K562 (cell line): ENCODE measurements around the gene SLC39A9. TPM values are rescaled to one million over a fixed set of nuclear protein-coding genes. Genes with fewer than 3 reads are reported as not detected.

Source experiments
- CAMTA2 ChIP-seq: fragments of 250-450 bp; sonication (Bioruptor Pico); conservative IDR thresholded peaks from 2 replicates; pipeline ENCODE4 v1.5.1; 2022
- CREBBP ChIP-seq: IDR thresholded peaks from one replicate; pipeline ENCODE4 v1.6.1; 2012; ENCODE audit warnings: low read depth, mild to moderate bottlenecking, control low read depth, inconsistent platforms, low read length
- HMG20B ChIP-seq: fragments of 250-450 bp; sonication (Bioruptor Pico); IDR thresholded peaks from 2 replicates; pipeline ENCODE4 v1.5.0; 2021; ENCODE audit warnings: mild to moderate bottlenecking
- PHF20 ChIP-seq: fragments of 450-650 bp; IDR thresholded peaks from 2 replicates; pipeline ENCODE4 v1.6.1; 2018; ENCODE audit not compliant: partially characterized antibody
- POU5F1 ChIP-seq: fragments of 150-350 bp; IDR thresholded peaks from 2 replicates; pipeline ENCODE4 v1.6.1; 2014; ENCODE audit warnings: borderline replicate concordance, low read length, low read depth, mild to moderate bottlenecking; ENCODE audit not compliant: partially characterized antibody
- SMARCC2 ChIP-seq: fragments of 450-650 bp; IDR thresholded peaks from 2 replicates; pipeline ENCODE4 v1.6.1; 2017; ENCODE audit warnings: antibody characterized with exemption, moderate library complexity, mild to moderate bottlenecking, low read depth
- TGIF2 ChIP-seq: sonication (generic); formaldehyde crosslinking; IDR thresholded peaks from 2 replicates; pipeline ENCODE4 v1.8.1; 2022; ENCODE audit warnings: mild to moderate bottlenecking, missing genetic modification reagents, moderate library complexity
- U2AF2 ChIP-seq: fragments of 200-400 bp; formaldehyde crosslinking; optimal IDR thresholded peaks from 2 replicates; pipeline ENCODE3; 2017; ENCODE audit warnings: low read depth, mild to moderate bottlenecking, low read length
- ZKSCAN3 ChIP-seq: fragments of 250-450 bp; sonication (Bioruptor Pico); IDR thresholded peaks from 2 replicates; pipeline ENCODE4 v1.4.0; 2020
- ZNF197 ChIP-seq: fragments of 200-800 bp; sonication (Bioruptor generic); IDR thresholded peaks from 2 replicates; pipeline ENCODE4 v1.6.1; 2016; ENCODE audit warnings: low read depth, missing genetic modification characterization, missing compliant biosample characterization
- ZSCAN29 ChIP-seq: fragments of 450-650 bp; IDR thresholded peaks from 2 replicates; pipeline ENCODE4 v1.6.1; 2017
- polyA plus RNA-seq, 8 experiments: library from polyadenylated mRNA; depleted of rRNA in 4 of 8; stranded (reverse) in 5 of 8; unstranded in 3 of 8; fragments of >200 nt; fragmentation: Nextera tagmentation in 2 of 8; fragmentation: Illumina TruSeq in 1 of 8; extraction: Ambion mirVana in 2 of 8; extraction: Trizol in 1 of 8; gene quantifications; 2 replicates each; pipeline versions ENCODE4 v1.2.1 to v1.2.3, GENCODE V29; 2011 to 2014; ENCODE audit warnings: inconsistent platforms in 1 of 8, missing spikeins in 1 of 8
- total RNA-seq, 7 experiments: library from RNA; depleted of rRNA in 6 of 7; stranded (reverse); fragments of >200 nt in 6 of 7; fragmentation: Illumina TruSeq in 2 of 7; extraction: Trizol in 2 of 7; gene quantifications; 2 replicates each; pipeline versions ENCODE4 v1.2.1 to v1.2.3, GENCODE V29; 2011 to 2021; ENCODE audit warnings: low replicate concordance in 1 of 7
- TF ChIP-seq, protein P1 (sequence below): fragments of 450-650 bp; formaldehyde crosslinking; IDR thresholded peaks from 2 replicates; pipeline ENCODE4 v1.4.0; 2020; ENCODE audit warnings: mild to moderate bottlenecking
- TF ChIP-seq, protein P2 (sequence below): fragments of 250-450 bp; sonication (Bioruptor Pico); IDR thresholded peaks from 2 replicates; pipeline ENCODE4 v1.6.1; 2021; ENCODE audit warnings: mild to moderate bottlenecking
- TF ChIP-seq, protein P3 (sequence below): fragments of 450-650 bp; IDR thresholded peaks from 2 replicates; pipeline ENCODE4 v1.6.1; 2017; ENCODE audit warnings: antibody characterized with exemption, mild to moderate bottlenecking

Gene SLC39A9
- total and polyA plus RNA-seq, 9 of the 15 experiments (the other 6 are each of a cell fraction or from before 2014, with no cell fraction given): 18.4 to 66.0 (median 32.5) TPM

DNA sequence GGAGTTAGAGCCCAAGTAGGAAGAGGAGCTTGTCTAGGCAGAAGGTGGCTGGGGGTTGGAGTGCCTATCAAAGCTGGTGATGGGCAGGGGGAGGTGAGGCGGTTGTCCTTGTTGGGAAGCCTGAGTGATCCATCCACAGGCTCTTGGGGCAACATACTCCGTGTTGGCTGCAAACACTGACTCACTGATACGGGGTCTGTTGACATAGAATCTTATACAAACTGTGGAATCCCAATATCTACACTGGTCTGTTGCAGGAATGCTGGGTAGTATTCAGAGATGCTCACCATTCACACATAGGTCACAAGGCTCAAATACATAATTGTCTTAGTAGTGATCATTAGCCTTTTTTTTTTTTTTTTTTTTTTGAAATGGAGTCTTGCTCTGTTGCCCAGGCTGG, 26.3 kb upstream of the SLC39A9 start (continued):
- TF ChIP-seq, protein P1, sequence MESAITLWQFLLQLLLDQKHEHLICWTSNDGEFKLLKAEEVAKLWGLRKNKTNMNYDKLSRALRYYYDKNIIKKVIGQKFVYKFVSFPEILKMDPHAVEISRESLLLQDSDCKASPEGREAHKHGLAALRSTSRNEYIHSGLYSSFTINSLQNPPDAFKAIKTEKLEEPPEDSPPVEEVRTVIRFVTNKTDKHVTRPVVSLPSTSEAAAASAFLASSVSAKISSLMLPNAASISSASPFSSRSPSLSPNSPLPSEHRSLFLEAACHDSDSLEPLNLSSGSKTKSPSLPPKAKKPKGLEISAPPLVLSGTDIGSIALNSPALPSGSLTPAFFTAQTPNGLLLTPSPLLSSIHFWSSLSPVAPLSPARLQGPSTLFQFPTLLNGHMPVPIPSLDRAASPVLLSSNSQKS (CRISPR knock-in tag): no peak
- TF ChIP-seq POU5F1 (no peak), SMARCC2 (no peak), TGIF2 (no peak), HMG20B (CRISPR knock-in tag) (no peak), U2AF2 (no peak), PHF20 (no peak), ZSCAN29 (no peak), CREBBP (no peak), CAMTA2 (CRISPR knock-in tag) (no peak), ZNF197 (no peak), ZKSCAN3 (CRISPR knock-in tag) (no peak)
- TF ChIP-seq, protein P2, sequence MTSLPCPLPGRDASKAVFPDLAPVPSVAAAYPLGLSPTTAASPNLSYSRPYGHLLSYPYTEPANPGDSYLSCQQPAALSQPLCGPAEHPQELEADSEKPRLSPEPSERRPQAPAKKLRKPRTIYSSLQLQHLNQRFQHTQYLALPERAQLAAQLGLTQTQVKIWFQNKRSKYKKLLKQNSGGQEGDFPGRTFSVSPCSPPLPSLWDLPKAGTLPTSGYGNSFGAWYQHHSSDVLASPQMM (CRISPR knock-in tag): no peak
- TF ChIP-seq, protein P3, sequence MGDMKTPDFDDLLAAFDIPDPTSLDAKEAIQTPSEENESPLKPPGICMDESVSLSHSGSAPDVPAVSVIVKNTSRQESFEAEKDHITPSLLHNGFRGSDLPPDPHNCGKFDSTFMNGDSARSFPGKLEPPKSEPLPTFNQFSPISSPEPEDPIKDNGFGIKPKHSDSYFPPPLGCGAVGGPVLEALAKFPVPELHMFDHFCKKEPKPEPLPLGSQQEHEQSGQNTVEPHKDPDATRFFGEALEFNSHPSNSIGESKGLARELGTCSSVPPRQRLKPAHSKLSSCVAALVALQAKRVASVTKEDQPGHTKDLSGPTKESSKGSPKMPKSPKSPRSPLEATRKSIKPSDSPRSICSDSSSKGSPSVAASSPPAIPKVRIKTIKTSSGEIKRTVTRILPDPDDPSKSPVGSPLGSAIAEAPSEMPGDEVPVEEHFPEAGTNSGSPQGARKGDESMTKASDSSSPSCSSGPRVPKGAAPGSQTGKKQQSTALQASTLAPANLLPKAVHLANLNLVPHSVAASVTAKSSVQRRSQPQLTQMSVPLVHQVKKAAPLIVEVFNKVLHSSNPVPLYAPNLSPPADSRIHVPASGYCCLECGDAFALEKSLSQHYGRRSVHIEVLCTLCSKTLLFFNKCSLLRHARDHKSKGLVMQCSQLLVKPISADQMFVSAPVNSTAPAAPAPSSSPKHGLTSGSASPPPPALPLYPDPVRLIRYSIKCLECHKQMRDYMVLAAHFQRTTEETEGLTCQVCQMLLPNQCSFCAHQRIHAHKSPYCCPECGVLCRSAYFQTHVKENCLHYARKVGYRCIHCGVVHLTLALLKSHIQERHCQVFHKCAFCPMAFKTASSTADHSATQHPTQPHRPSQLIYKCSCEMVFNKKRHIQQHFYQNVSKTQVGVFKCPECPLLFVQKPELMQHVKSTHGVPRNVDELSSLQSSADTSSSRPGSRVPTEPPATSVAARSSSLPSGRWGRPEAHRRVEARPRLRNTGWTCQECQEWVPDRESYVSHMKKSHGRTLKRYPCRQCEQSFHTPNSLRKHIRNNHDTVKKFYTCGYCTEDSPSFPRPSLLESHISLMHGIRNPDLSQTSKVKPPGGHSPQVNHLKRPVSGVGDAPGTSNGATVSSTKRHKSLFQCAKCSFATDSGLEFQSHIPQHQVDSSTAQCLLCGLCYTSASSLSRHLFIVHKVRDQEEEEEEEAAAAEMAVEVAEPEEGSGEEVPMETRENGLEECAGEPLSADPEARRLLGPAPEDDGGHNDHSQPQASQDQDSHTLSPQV: no peak
